GM10248 (cell line): ENCODE results near the gene MKX.

Experiments
- CTCF ChIA-PET: fragments of 300-600 bp; sonication (Branson Sonifier 250); formaldehyde crosslinking; extraction: SDS; loops from one replicate; lab custom pipeline; 2021; ENCODE audit warnings: antibody characterized with exemption; lab: Yijun Ruan, JAX
- POLR2A ChIA-PET: fragments of 350-650 bp; sonication (Branson Sonifier 250); formaldehyde crosslinking; extraction: SDS; loops from one replicate; lab custom pipeline; 2020; ENCODE audit warnings: antibody characterized with exemption; lab: Yijun Ruan, JAX
- DNase-seq: peaks from one replicate; pipeline ENCODE4 v3.0.0; 2012; ENCODE audit errors: extremely low spot score
- TF ChIP-seq, protein P1 (sequence below): IDR thresholded peaks from 2 replicates; pipeline ENCODE4 v1.5.1; 2012; ENCODE audit warnings: mild to moderate bottlenecking, low read depth; ENCODE audit errors: extremely low read depth, missing control alignments, control extremely low read depth

MKX gene

DNA sequence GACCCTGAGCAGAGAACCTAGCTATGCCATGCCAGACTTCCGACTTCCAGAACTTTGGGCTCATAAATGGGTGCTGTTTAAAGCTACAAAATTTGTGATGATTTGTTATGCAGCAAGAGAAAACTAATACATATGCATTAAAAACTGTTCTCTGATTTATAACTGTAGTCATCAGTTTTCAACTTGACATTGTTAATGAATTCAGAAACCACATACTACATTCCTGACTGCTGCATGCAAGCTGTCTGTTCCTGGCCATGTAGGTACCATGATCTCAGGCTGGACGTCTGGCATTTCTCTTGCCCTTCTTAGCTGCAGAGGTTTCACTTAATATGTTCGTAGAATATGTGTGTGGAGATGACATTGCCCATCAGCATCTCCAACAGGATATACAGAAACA, 28.4 kb downstream of the MKX start:
- POLR2A ChIA-PET: no interaction called here
- CTCF ChIA-PET: no interaction called here
- no peak for DNase-seq
- TF ChIP-seq, protein P1, sequence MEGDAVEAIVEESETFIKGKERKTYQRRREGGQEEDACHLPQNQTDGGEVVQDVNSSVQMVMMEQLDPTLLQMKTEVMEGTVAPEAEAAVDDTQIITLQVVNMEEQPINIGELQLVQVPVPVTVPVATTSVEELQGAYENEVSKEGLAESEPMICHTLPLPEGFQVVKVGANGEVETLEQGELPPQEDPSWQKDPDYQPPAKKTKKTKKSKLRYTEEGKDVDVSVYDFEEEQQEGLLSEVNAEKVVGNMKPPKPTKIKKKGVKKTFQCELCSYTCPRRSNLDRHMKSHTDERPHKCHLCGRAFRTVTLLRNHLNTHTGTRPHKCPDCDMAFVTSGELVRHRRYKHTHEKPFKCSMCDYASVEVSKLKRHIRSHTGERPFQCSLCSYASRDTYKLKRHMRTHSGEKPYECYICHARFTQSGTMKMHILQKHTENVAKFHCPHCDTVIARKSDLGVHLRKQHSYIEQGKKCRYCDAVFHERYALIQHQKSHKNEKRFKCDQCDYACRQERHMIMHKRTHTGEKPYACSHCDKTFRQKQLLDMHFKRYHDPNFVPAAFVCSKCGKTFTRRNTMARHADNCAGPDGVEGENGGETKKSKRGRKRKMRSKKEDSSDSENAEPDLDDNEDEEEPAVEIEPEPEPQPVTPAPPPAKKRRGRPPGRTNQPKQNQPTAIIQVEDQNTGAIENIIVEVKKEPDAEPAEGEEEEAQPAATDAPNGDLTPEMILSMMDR: no peak

GRCh38 chr10:27716521-27716920, 29.1 kb downstream of the MKX start:
- POLR2A ChIA-PET: no interaction called here
- CTCF ChIA-PET: no interaction called here
- TF ChIP-seq, protein P1: no peak
- DNase-seq: no peak

DNA sequence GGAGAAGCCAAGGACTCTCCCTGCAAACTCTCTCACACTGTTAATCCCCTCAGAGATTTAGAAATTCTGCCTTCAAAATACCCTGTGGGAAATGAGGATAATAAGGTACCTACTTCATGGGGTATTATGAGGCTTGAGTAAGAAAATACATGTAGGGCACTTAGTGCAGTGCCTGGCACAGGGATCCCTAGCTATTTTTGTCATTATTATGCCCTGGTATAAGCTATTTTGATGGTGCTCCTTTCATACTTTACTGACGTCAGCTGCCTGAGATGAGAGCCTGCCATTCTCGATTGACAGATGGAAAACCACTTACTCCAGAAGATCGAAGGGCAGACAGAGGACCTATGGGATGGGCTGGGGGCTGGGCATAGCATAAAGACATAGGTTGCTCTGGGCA, 30.1 kb downstream of the MKX start:
- CTCF ChIA-PET: interaction anchor here (1.4 kb wide), 1 partner anchor 13 kb away, joined by 3 read pairs; no protein-coding TSS in a partner anchor
- TF ChIP-seq, protein P1: no peak
- DNase-seq: no peak
- POLR2A ChIA-PET: no interaction called here

DNA sequence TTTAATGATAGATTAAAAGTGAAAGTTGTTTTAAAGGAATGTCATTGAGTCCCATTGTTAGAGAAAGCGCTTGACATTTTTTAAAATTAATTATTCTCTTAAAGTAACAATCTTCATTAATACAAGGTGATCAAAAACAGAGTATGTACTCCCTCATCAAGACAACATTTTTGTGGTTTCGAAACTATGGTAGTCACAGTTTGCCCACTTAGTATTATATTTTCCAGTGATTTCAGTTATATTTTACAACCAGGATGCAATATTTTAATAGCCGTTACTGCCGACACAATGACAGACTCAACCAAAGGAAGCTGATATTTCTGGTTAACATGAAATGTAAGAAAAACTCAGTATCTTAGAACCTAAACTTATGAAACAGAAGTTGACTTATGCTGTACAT, 31.3 kb downstream of the MKX start:
- no peak for DNase-seq
- ChIA-PET CTCF (interaction anchor here (1.4 to 1.6 kb wide), 2 partner anchors 12 to 49 kb away, joined by 3 read pairs; no protein-coding TSS in a partner anchor), POLR2A (no interaction called here)
- TF ChIP-seq, protein P1: no peak

- POLR2A ChIA-PET: no interaction called here
- TF ChIP-seq, protein P1: no peak
- no peak for DNase-seq
- CTCF ChIA-PET: interaction anchor here (1.4 to 1.6 kb wide), 3 partner anchors 9 to 48 kb away, joined by 3 to 4 read pairs (median 3); no protein-coding TSS in a partner anchor
These were observed 31.7 kb downstream of the MKX start for GRCh38 chr10:27713941-27714340.

GRCh38 chr10:27710014-27710413, 35.6 kb downstream of the MKX start:
- POLR2A ChIA-PET: interaction anchor here (0.6 kb wide), 1 partner anchor 1683 kb away, joined by 3 read pairs; no protein-coding TSS in a partner anchor
- no peak for DNase-seq
- CTCF ChIA-PET: interaction anchor here (1.2 kb wide), 1 partner anchor 9 kb away, joined by 4 read pairs; no protein-coding TSS in a partner anchor
- TF ChIP-seq, protein P1: no peak

- ChIA-PET CTCF (interaction anchor here (1.2 kb wide), 1 partner anchor 8 kb away, joined by 4 read pairs; no protein-coding TSS in a partner anchor), POLR2A (no interaction called here)
- DNase-seq: no peak
- TF ChIP-seq, protein P1: no peak
These were observed 36.3 kb downstream of the MKX start for GRCh38 chr10:27709304-27709703.
